ENCODE data around the gene BTK.

DNA sequence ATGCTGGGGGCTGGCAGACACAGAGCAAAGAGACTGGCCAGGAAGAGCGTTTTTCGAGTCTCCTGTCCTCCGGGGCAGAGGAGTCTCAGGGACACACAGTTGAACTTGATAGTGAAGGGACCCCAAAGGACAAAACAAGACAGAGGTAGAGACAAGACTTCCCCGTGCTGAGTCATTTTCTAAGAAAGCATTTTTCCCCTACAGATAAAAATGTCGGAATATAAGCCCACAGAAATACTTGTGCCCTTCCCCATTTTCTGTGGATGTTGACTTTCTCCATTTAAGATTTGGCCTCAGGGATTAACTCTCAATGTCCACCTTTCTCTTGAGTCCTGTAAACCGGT lies 523 bp upstream of the BTK start:
- TF ChIP-seq, protein P1, sequence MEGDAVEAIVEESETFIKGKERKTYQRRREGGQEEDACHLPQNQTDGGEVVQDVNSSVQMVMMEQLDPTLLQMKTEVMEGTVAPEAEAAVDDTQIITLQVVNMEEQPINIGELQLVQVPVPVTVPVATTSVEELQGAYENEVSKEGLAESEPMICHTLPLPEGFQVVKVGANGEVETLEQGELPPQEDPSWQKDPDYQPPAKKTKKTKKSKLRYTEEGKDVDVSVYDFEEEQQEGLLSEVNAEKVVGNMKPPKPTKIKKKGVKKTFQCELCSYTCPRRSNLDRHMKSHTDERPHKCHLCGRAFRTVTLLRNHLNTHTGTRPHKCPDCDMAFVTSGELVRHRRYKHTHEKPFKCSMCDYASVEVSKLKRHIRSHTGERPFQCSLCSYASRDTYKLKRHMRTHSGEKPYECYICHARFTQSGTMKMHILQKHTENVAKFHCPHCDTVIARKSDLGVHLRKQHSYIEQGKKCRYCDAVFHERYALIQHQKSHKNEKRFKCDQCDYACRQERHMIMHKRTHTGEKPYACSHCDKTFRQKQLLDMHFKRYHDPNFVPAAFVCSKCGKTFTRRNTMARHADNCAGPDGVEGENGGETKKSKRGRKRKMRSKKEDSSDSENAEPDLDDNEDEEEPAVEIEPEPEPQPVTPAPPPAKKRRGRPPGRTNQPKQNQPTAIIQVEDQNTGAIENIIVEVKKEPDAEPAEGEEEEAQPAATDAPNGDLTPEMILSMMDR (conservative IDR thresholded peaks at IDR 0.05; ENCODE audit: low read depth, low read length) = no peak
- no peak for TF ChIP-seq EZH2 (IDR thresholded peaks at IDR 0.05; ENCODE audit: borderline replicate concordance, low read depth, low read length, poor library complexity, severe bottlenecking)
